Right cardiac atrium (tissue), 5 donors: ENCODE results near the gene CRK. TPM values are rescaled to one million over a fixed set of nuclear protein-coding genes. Genes with fewer than 3 reads are reported as not detected.
"Not testable (repeated sequence)": the region's sequence is repeated elsewhere in the genome, so short reads cannot be mapped to it uniquely, and the experiment has no call there.

Experiments
- ATAC-seq, 2 donors: fragments of 200-7000 bp; cut with Tn5 transposase; one replicate each; pipeline versions ENCODE4 v1.8.0 to v1.9.1; 2020; ENCODE audit warnings: moderate library complexity in 2 of 2, mild to moderate bottlenecking in 1 of 2
- DNase-seq, 3 donors: peaks; one replicate each; pipeline ENCODE4 v3.0.0-alpha.2; 2020
- H3K27ac ChIP-seq: one replicate; pipeline ENCODE4 v1.5.1; 2013; ENCODE audit warnings: mild to moderate bottlenecking, low read length, control low read depth, moderate library complexity
- H3K27me3 ChIP-seq: one replicate; pipeline ENCODE4 v1.6.1; 2013; ENCODE audit not compliant: control insufficient read depth, insufficient read depth
- H3K4me1 ChIP-seq: one replicate; pipeline ENCODE4 v1.6.1; 2013; ENCODE audit warnings: low read length; ENCODE audit not compliant: control insufficient read depth, insufficient read depth
- H3K4me3 ChIP-seq: one replicate; pipeline ENCODE4 v1.5.1; 2013; ENCODE audit warnings: low read length, control low read depth
- H3K9me3 ChIP-seq: one replicate; pipeline ENCODE4 v1.6.1; 2013; ENCODE audit warnings: low read length; ENCODE audit not compliant: control insufficient read depth
- WGBS: extraction: QIAGEN DNeasy Blood & Tissue Kit; methylation state at CpG from one replicate; pipeline ENCODE4 v1.1.7; 2013; 5-methylcytosine and 5-hydroxymethylcytosine counted together
- intact Hi-C, 4 donors: fragments of 100-400 bp; cut with DNase I; formaldehyde crosslinking; loops; one replicate each; pipeline versions ENCODE4 v1.11.0 to v1.14.0; 2022 to 2023
- polyA plus RNA-seq: library from polyadenylated mRNA; stranded (reverse); fragments of 200-250 nt; gene quantifications from one replicate; pipeline ENCODE4 v1.2.3, GENCODE V29; 2013
- total RNA-seq, 4 donors: library from RNA; stranded (reverse); fragmentation: NEBNext Ultra II Directional; extraction: Animal tissue kit (Norgen Biotek cat#: 25700); gene quantifications; one replicate each; pipeline ENCODE4 v1.2.1, GENCODE V29; 2021
- donor health status: healthy with polysubstance abuse.
- donor health status: DM: no; HTN: yes; CAD: no.
- donor health status: DM: no; HTN: no; CAD: no.
- donor health status: DM: no; HTN: yes; CAD: no; lungs with severe emphysema.
- donor health status: DM: yes; HTN: yes; CAD: no.

The CRK gene
- total and polyA plus RNA-seq, 5 donors, result 21.3 to 44.8 (median 36.7) TPM

GRCh38 chr17:1462164-1463112 lies 6.4 kb upstream of the CRK start:
- Histone ChIP-seq H3K4me1 (peaks cover 2% of the 10 kb centered on the region), H3K9me3 (no peaks in the 10 kb centered on the region), H3K27me3 (no peaks in the 10 kb centered on the region), H3K4me3 (no peak overlapping the region), H3K27ac (peak overlapping the region; percentile 44)
- DNase-seq (peak; percentile 51 to 79 (median 76)), ATAC-seq (peak in 1 of 2 donors; percentile 24)
- 60% methylated on average over 33 of the region's 33 CpGs for WGBS
- intact Hi-C loops, result no loop called here

GRCh38 chr17:1461198-1461944 lies 5.3 kb upstream of the CRK start:
- Histone ChIP-seq H3K4me3 (no peak overlapping the region), H3K4me1 (peaks cover 2% of the 10 kb centered on the region), H3K27me3 (no peaks in the 10 kb centered on the region), H3K27ac (no peak overlapping the region), H3K9me3 (no peaks in the 10 kb centered on the region)
- ATAC-seq (no peak), DNase-seq (peak in 1 of 3 donors; percentile 10)
- intact Hi-C loops, result no loop called here
- WGBS, result 82% methylated on average over 18 of the region's 18 CpGs

GRCh38 chr17:1460233-1460632 lies 4.2 kb upstream of the CRK start:
- ATAC-seq (peak; percentile 17 to 36), DNase-seq (peak; percentile 81 to 91 (median 90))
- H3K27me3 ChIP-seq, result no peaks in the 10 kb centered on the region
- H3K4me1 ChIP-seq, result peaks cover 2% of the 10 kb centered on the region
- H3K27ac ChIP-seq, result peak overlapping the region; percentile 84
- H3K9me3 ChIP-seq, result no peaks in the 10 kb centered on the region
- WGBS, result 23% methylated on average over 6 of the region's 6 CpGs
- H3K4me3 ChIP-seq, result no peak overlapping the region
- intact Hi-C loops, result no loop called here

GRCh38 chr17:1455291-1455796 lies 688 bp downstream of the CRK start:
- intact Hi-C loops, result loop anchor here in 2 of 4 donors (2.0 to 10.0 kb wide), 2 partner anchors 61 to 91 kb away; partner anchors contain the start of gene INPP5K (in 1 of the 2)
- Histone ChIP-seq H3K9me3 (no peaks in the 10 kb centered on the region), H3K4me3 (peak overlapping the region; percentile 75), H3K4me1 (peaks cover 8% of the 10 kb centered on the region), H3K27me3 (no peaks in the 10 kb centered on the region), H3K27ac (peak overlapping the region; percentile 94)
- ATAC-seq (peak; percentile 65 to 73), DNase-seq (peak; percentile 81 to 88 (median 87))
- WGBS, result under 1% methylated on average over 31 of the region's 31 CpGs

GRCh38 chr17:1454541-1454940 lies 1.5 kb downstream of the CRK start:
- Histone ChIP-seq H3K9me3 (no peaks in the 10 kb centered on the region), H3K27me3 (no peaks in the 10 kb centered on the region), H3K27ac (peak overlapping the region; percentile 94), H3K4me3 (peak overlapping the region; percentile 75), H3K4me1 (peaks cover 5% of the 10 kb centered on the region)
- ATAC-seq (no peak), DNase-seq (peak in 1 of 3 donors; percentile 9)
- intact Hi-C loops, result loop anchor here in 3 of 4 donors (2.0 to 10.0 kb wide), 4 partner anchors 62 to 92 kb away; partner anchors contain the start of gene INPP5K (in 2 of the 3)
- WGBS, result 46% methylated on average over 9 of the region's 9 CpGs

- H3K9me3 ChIP-seq, ATAC-seq, H3K4me1 ChIP-seq, DNase-seq, H3K27me3 ChIP-seq, H3K4me3 ChIP-seq, H3K27ac ChIP-seq: not testable (repeated sequence)
- 93% methylated on average over 11 of the region's 11 CpGs for WGBS
- intact Hi-C loops, result loop anchor here in 3 of 4 donors (2.0 to 10.0 kb wide), 4 partner anchors 63 to 91 kb away; partner anchors contain the start of gene INPP5K (in 2 of the 3)
Observed at GRCh38 chr17:1453694-1454093, 2.3 kb downstream of the CRK start.

- intact Hi-C loops, result loop anchor here in 3 of 4 donors (5.0 to 10.0 kb wide), 3 partner anchors 64 to 91 kb away; partner anchors contain the start of gene INPP5K (in 1 of the 3)
- WGBS, result 50% methylated on average over 5 of the region's 5 CpGs
Observed at GRCh38 chr17:1452836-1453235, 3.2 kb downstream of the CRK start.

GRCh38 chr17:1450261-1450660 lies 5.8 kb downstream of the CRK start:
- 94% methylated on average over 21 of the region's 21 CpGs for WGBS
- not testable (repeated sequence) for DNase-seq, H3K4me3 ChIP-seq, H3K27ac ChIP-seq, H3K9me3 ChIP-seq, ATAC-seq, H3K27me3 ChIP-seq
- peaks cover 21% of the 10 kb centered on the region for H3K4me1 ChIP-seq
- intact Hi-C loops, result loop anchor here in 3 of 4 donors (5.0 to 10.0 kb wide), 3 partner anchors 67 to 88 kb away; partner anchors contain the start of gene INPP5K (in 1 of the 3)

More at GRCh38 chr17:1452836-1453235, 3.2 kb downstream of the CRK start:
- DNase-seq (no peak), ATAC-seq (no peak)
- H3K27me3 ChIP-seq, result no peaks in the 10 kb centered on the region
- H3K27ac ChIP-seq, result no peak overlapping the region
- peaks cover 14% of the 10 kb centered on the region for H3K4me1 ChIP-seq
- H3K4me3 ChIP-seq, result no peak overlapping the region
- H3K9me3 ChIP-seq, result no peaks in the 10 kb centered on the region

- peaks cover 20% of the 10 kb centered on the region for H3K4me1 ChIP-seq
- 84% methylated on average over 5 of the region's 5 CpGs for WGBS
- ATAC-seq (no peak), DNase-seq (no peak)
- H3K4me3 ChIP-seq, result no peak overlapping the region
- intact Hi-C loops, result no loop called here
- H3K27me3 ChIP-seq, result no peaks in the 10 kb centered on the region
- no peaks in the 10 kb centered on the region for H3K9me3 ChIP-seq
- H3K27ac ChIP-seq, result peak overlapping the region; percentile 48
Observed at GRCh38 chr17:1449412-1449967, 6.5 kb downstream of the CRK start.

- Histone ChIP-seq H3K9me3 (no peaks in the 10 kb centered on the region), H3K27ac (peak overlapping the region; percentile 70), H3K4me3 (no peak overlapping the region), H3K4me1 (peaks cover 20% of the 10 kb centered on the region), H3K27me3 (no peaks in the 10 kb centered on the region)
- intact Hi-C loops, result no loop called here
- DNase-seq, result peak in 1 of 3 donors; percentile 29
- 55% methylated on average over 7 of the region's 7 CpGs for WGBS
- ATAC-seq, result peak; percentile 64 to 81
Observed at GRCh38 chr17:1447052-1447451, 9.0 kb downstream of the CRK start.
